H1 (cell line): ENCODE measurements around the gene ANKEF1. TPM values are rescaled to one million over a fixed set of nuclear protein-coding genes. Genes with fewer than 3 reads are reported as not detected.

Experiments used
- CTCF ChIA-PET: fragments of 300-600 bp; sonication (Branson Sonifier 250); formaldehyde crosslinking; loops from one replicate; lab custom pipeline; 2021; ENCODE audit not compliant: partially characterized antibody; lab: Charles Lee
- POLR2A ChIA-PET: fragments of 300-600 bp; sonication (Branson Sonifier 250); formaldehyde crosslinking; loops from one replicate; lab custom pipeline; 2021; ENCODE audit warnings: inconsistent platforms; ENCODE audit not compliant: partially characterized antibody; lab: Charles Lee
- DNase-seq, 2 experiments: peaks; one replicate each; pipeline versions ENCODE4 v3.0.0 to v3.0.0-alpha.2; 2010 to 2022; ENCODE audit warnings: low spot score in 2 of 2, low read depth in 1 of 2, mixed read lengths in 1 of 2
- FAIRE-seq: peaks from 2 replicates; lab custom pipeline; 2011; peaks lifted over from hg19 to GRCh38; lab: Jason Lieb, UNC
- H2AFZ ChIP-seq: 2 replicates; pipeline ENCODE4 v1.8.1; 2012; ENCODE audit warnings: low read length, inconsistent platforms
- H2AK5ac ChIP-seq: 2 replicates; pipeline ENCODE4 v1.6.1; 2013; ENCODE audit warnings: low read depth, low read length
- H2BK120ac ChIP-seq: replicated peaks from 2 replicates; pipeline ENCODE3; 2013; ENCODE audit warnings: low read depth, low read length, inconsistent platforms
- H2BK12ac ChIP-seq: 2 replicates; pipeline ENCODE4 v1.6.1; 2013; ENCODE audit warnings: low read depth, low read length
- H2BK15ac ChIP-seq: 2 replicates; pipeline ENCODE4 v1.6.1; 2013; ENCODE audit warnings: low read length
- H2BK20ac ChIP-seq: 2 replicates; pipeline ENCODE4 v1.6.1; 2013; ENCODE audit warnings: low read length
- H2BK5ac ChIP-seq: 2 replicates; pipeline ENCODE4 v1.6.1; 2013; ENCODE audit warnings: low read depth, low read length
- H3K14ac ChIP-seq: 2 replicates; pipeline ENCODE4 v1.6.1; 2013; ENCODE audit warnings: inconsistent platforms; ENCODE audit not compliant: insufficient read length
- H3K18ac ChIP-seq: 2 replicates; pipeline ENCODE4 v1.6.1; 2013; ENCODE audit warnings: low read length; ENCODE audit errors: extremely low read depth
- H3K23ac ChIP-seq: 2 replicates; pipeline ENCODE4 v1.6.1; 2013; ENCODE audit warnings: inconsistent platforms; ENCODE audit not compliant: insufficient read length
- H3K23me2 ChIP-seq: 2 replicates; pipeline ENCODE4 v1.6.1; 2013; ENCODE audit warnings: low read depth, low read length
- H3K27ac ChIP-seq: 2 replicates; pipeline ENCODE4 v1.6.1; 2011; ENCODE audit warnings: low read depth, low read length, inconsistent platforms
- H3K27me3 ChIP-seq, 4 experiments: replicated peaks in 1 of 4; 1 replicate in 1 of 4; 2 replicates in 3 of 4; pipeline versions ENCODE4 v1.6.1 to v1.8.1; 2011 to 2013; ENCODE audit warnings: low read length in 3 of 4, mild to moderate bottlenecking in 3 of 4, inconsistent platforms in 2 of 4, mixed read lengths in 2 of 4, moderate library complexity in 1 of 4; ENCODE audit not compliant: control insufficient read depth in 3 of 4, insufficient read depth in 3 of 4; ENCODE audit errors: extremely low read depth in 1 of 4
- H3K36me3 ChIP-seq, 4 experiments: 2 replicates each; pipeline versions ENCODE4 v1.6.1 to v1.8.1; 2011 to 2013; ENCODE audit warnings: mild to moderate bottlenecking in 4 of 4, low read length in 3 of 4, moderate library complexity in 2 of 4, control low read depth in 1 of 4, inconsistent platforms in 1 of 4; ENCODE audit not compliant: insufficient read depth in 4 of 4, control insufficient read depth in 2 of 4
- H3K4ac ChIP-seq: replicated peaks from 2 replicates; pipeline ENCODE3; 2013; ENCODE audit warnings: low read length, low read depth, mixed read lengths, inconsistent platforms; ENCODE audit not compliant: insufficient read length
- H3K4me1 ChIP-seq, 4 experiments: replicated peaks in 1 of 4; 1 replicate in 1 of 4; 2 replicates in 3 of 4; pipeline versions ENCODE4 v1.6.1 to v1.8.1; 2011 to 2013; ENCODE audit warnings: low read length in 3 of 4, inconsistent platforms in 2 of 4, mixed read lengths in 1 of 4; ENCODE audit not compliant: insufficient read depth in 4 of 4, control insufficient read depth in 3 of 4
- H3K4me2 ChIP-seq, 2 experiments: 2 replicates each; pipeline versions ENCODE4 v1.6.1 to v1.8.1; 2011 to 2013; ENCODE audit warnings: low read depth in 2 of 2, low read length in 2 of 2, control low read depth in 1 of 2, inconsistent platforms in 1 of 2, mild to moderate bottlenecking in 1 of 2; ENCODE audit not compliant: insufficient read depth in 1 of 2
- H3K4me3 ChIP-seq, 4 experiments: fragments of 200-600, 300-600 bp in 1 of 4; sonication (generic), shearing (Covaris generic), sonication (Bioruptor Twin) in 1 of 4; 2 replicates each; pipeline versions ENCODE4 v1.5.1 to v1.8.1; 2011 to 2016; ENCODE audit warnings: low read length in 4 of 4, low read depth in 3 of 4, control low read depth in 2 of 4, inconsistent platforms in 2 of 4, mild to moderate bottlenecking in 2 of 4, mixed read lengths in 1 of 4, moderate library complexity in 1 of 4; ENCODE audit not compliant: insufficient read depth in 2 of 4; ENCODE audit errors: extremely low read depth in 1 of 4
- H3K56ac ChIP-seq: replicated peaks from 2 replicates; pipeline ENCODE3; 2013; ENCODE audit warnings: low read depth, mild to moderate bottlenecking, mixed read lengths, low read length, inconsistent platforms; ENCODE audit not compliant: insufficient read length
- H3K79me1 ChIP-seq: 2 replicates; pipeline ENCODE4 v1.6.1; 2013; ENCODE audit warnings: low read depth, low read length, control low read depth
- H3K79me2 ChIP-seq, 2 experiments: 2 replicates each; pipeline versions ENCODE4 v1.6.1 to v1.8.1; 2012 to 2013; ENCODE audit warnings: low read length in 2 of 2, mild to moderate bottlenecking in 2 of 2, inconsistent platforms in 1 of 2; ENCODE audit not compliant: insufficient read depth in 2 of 2, control insufficient read depth in 1 of 2
- H3K9ac ChIP-seq, 4 experiments: replicated peaks in 1 of 4; 1 replicate in 1 of 4; 2 replicates in 3 of 4; pipeline versions ENCODE4 v1.6.1 to v1.8.1; 2011 to 2013; ENCODE audit warnings: low read depth in 3 of 4, low read length in 3 of 4, control low read depth in 2 of 4, mild to moderate bottlenecking in 2 of 4, moderate library complexity in 2 of 4, inconsistent platforms in 1 of 4; ENCODE audit errors: extremely low read depth in 1 of 4
- H3K9me3 ChIP-seq, 2 experiments: 2 replicates each; pipeline versions ENCODE4 v1.6.1 to v1.8.1; 2012 to 2013; ENCODE audit warnings: mild to moderate bottlenecking in 2 of 2, moderate library complexity in 2 of 2, control low read depth in 1 of 2, inconsistent platforms in 1 of 2, low read depth in 1 of 2, low read length in 1 of 2, mixed read lengths in 1 of 2; ENCODE audit not compliant: insufficient read depth in 2 of 2
- H4K20me1 ChIP-seq, 2 experiments: replicated peaks in 1 of 2; 2 replicates each; pipeline versions ENCODE3 to v1.8.1; 2011 to 2013; ENCODE audit warnings: inconsistent platforms in 2 of 2, low read length in 2 of 2, mild to moderate bottlenecking in 1 of 2; ENCODE audit not compliant: insufficient read depth in 2 of 2, control insufficient read depth in 1 of 2
- H4K5ac ChIP-seq: 2 replicates; pipeline ENCODE4 v1.6.1; 2013; ENCODE audit warnings: low read length, low read depth, mixed read lengths, inconsistent platforms; ENCODE audit not compliant: insufficient read length
- H4K8ac ChIP-seq: 2 replicates; pipeline ENCODE4 v1.8.0; 2013; ENCODE audit warnings: mild to moderate bottlenecking, moderate library complexity, low read length, inconsistent platforms; ENCODE audit not compliant: insufficient read depth; ENCODE audit errors: extremely low read depth
- H4K91ac ChIP-seq: replicated peaks from 2 replicates; pipeline ENCODE3; 2013; ENCODE audit warnings: low read length, mixed read lengths, inconsistent platforms; ENCODE audit not compliant: insufficient read length
- CBX8 ChIP-seq: fragments of 300-800, 300-1000 bp; sonication (generic); IDR thresholded peaks from 2 replicates; pipeline ENCODE4 v1.7.1; 2016; ENCODE audit warnings: low read depth, low read length, borderline replicate concordance
- CREB1 ChIP-seq: IDR thresholded peaks from 2 replicates; pipeline ENCODE4 v1.6.1; 2012; ENCODE audit warnings: inconsistent platforms
- CTBP2 ChIP-seq: IDR thresholded peaks from 2 replicates; pipeline ENCODE4 v1.7.0; 2011; ENCODE audit warnings: borderline replicate concordance, mild to moderate bottlenecking, moderate library complexity, mixed read lengths, low read length; ENCODE audit not compliant: insufficient read depth, insufficient read length
- HDAC2 ChIP-seq, 2 experiments: fragments of 300-600 bp in 1 of 2; sonication (generic) in 1 of 2; IDR thresholded peaks; 2 replicates each; pipeline ENCODE4 v1.6.1; 2011 to 2012; ENCODE audit warnings: low read depth in 2 of 2, low read length in 2 of 2, mild to moderate bottlenecking in 2 of 2, moderate library complexity in 2 of 2, borderline replicate concordance in 1 of 2, inconsistent platforms in 1 of 2
- KDM1A ChIP-seq: fragments of 200-600, 300-600 bp; sonication (generic); IDR thresholded peaks from 2 replicates; pipeline ENCODE4 v1.7.1; 2016; ENCODE audit warnings: mild to moderate bottlenecking, low read length, borderline replicate concordance
- KDM4A ChIP-seq: IDR thresholded peaks from one replicate; pipeline ENCODE4 v1.7.1; 2012; ENCODE audit warnings: low read depth, mild to moderate bottlenecking, moderate library complexity, low read length, inconsistent platforms; ENCODE audit not compliant: severe bottlenecking
- POU5F1 ChIP-seq: IDR thresholded peaks from 2 replicates; pipeline ENCODE4 v1.6.1; 2011; ENCODE audit warnings: low read depth, mild to moderate bottlenecking, low read length, moderate library complexity
- SAP30 ChIP-seq: fragments of 300-600 bp; sonication (generic); IDR thresholded peaks from 2 replicates; pipeline ENCODE4 v1.7.1; 2012; ENCODE audit warnings: low read length, moderate library complexity, mild to moderate bottlenecking, inconsistent platforms; ENCODE audit not compliant: insufficient read depth, insufficient replicate concordance
- SIX5 ChIP-seq: IDR thresholded peaks from 2 replicates; pipeline ENCODE4 v1.6.1; 2011; ENCODE audit warnings: mild to moderate bottlenecking, low read depth, low read length
- YY1 ChIP-seq: IDR thresholded peaks from 2 replicates; pipeline ENCODE4 v1.6.1; 2011; ENCODE audit warnings: low read depth, mild to moderate bottlenecking, low read length
- WGBS, 2 experiments: shearing (Covaris generic) in 1 of 2; methylation state at CpG; one replicate each; pipeline versions ENCODE4 v1.1.6 to v1.1.7; 2013 to 2015; ENCODE audit warnings: low lambda C conversion rate in 2 of 2, mixed read lengths in 2 of 2, inconsistent platforms in 1 of 2, low coverage in 1 of 2, missing lambda C conversion rate in 1 of 2; ENCODE audit not compliant: insufficient replicate concordance in 2 of 2, insufficient coverage in 1 of 2, insufficient read length in 1 of 2; ENCODE audit errors: extremely low coverage in 1 of 2, missing lambda C conversion rate in 1 of 2; 5-methylcytosine and 5-hydroxymethylcytosine counted together
- polyA plus RNA-seq, 7 experiments: library from polyadenylated mRNA; depleted of rRNA in 3 of 7; stranded (reverse) in 5 of 7; unstranded in 2 of 7; fragments of >200 nt in 5 of 7; fragments of 200-250 nt in 2 of 7; gene quantifications; 1 replicate in 5 of 7; 2 replicates in 1 of 7; 4 replicates in 1 of 7; pipeline versions ENCODE4 v1.2.1 to v1.2.3, GENCODE V29; 2011 to 2013; ENCODE audit warnings: missing spikeins in 2 of 7, mixed read lengths in 2 of 7
- total RNA-seq: library from RNA; stranded (reverse); fragmentation: NEBNext Ultra II Directional; extraction: Animal tissue kit (Norgen Biotek cat#: 25700); gene quantifications from 2 replicates; pipeline ENCODE4 v1.2.1, GENCODE V29; 2021
- TF ChIP-seq, protein P1 (sequence below): IDR thresholded peaks from 2 replicates; pipeline ENCODE4 v1.6.1; 2012; ENCODE audit warnings: inconsistent platforms
- TF ChIP-seq, protein P2 (sequence below): IDR thresholded peaks from 2 replicates; pipeline ENCODE4 v1.6.1; 2012; ENCODE audit warnings: low read length, inconsistent platforms

The ANKEF1 gene
- total and polyA plus RNA-seq, 2 of the 8 experiments (the other 6 are each of a cell fraction or from before 2014, with no cell fraction given), result 2.8 to 10.0 TPM

DNA sequence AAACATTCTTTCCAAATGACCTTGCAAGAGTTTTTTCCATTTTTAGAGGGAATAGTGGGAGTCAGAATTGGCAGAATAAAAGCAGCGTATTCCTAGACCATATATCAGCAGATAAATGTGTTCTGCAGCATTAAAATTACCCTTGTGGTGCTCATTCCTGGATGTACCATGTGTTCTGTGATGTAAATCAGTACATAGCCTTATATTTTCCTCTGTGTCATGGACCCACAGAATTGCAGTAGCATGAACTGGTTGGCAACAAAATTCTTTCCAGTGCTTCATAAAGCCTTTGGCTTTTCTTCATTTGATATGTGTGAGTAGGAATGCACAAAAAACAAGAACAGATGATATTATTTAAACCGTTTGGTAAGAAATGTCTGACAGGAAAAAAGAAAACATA is 32.5 kb downstream of the ANKEF1 start:
- H4K5ac ChIP-seq, result no peak overlapping the region
- no peaks in the 10 kb centered on the region for H3K36me3 ChIP-seq
- no peak overlapping the region for H2BK12ac ChIP-seq
- ChIA-PET POLR2A (no interaction called here), CTCF (interaction anchor here (1.2 to 1.3 kb wide), 2 partner anchors 11 to 450 kb away, joined by 4 to 6 read pairs; no protein-coding TSS in a partner anchor)
- no peak overlapping the region for H2BK120ac ChIP-seq
- FAIRE-seq, result no peak
- DNase-seq, result no peak
- H2BK20ac ChIP-seq, result no peak overlapping the region
- H3K4me3 ChIP-seq, result no peak overlapping the region
- H3K79me1 ChIP-seq, result no peaks in the 10 kb centered on the region
- H4K91ac ChIP-seq, result no peak overlapping the region
- H3K14ac ChIP-seq, result no peak overlapping the region
- no peaks in the 10 kb centered on the region for H3K23me2 ChIP-seq
- no peak overlapping the region for H2AFZ ChIP-seq
- WGBS, 2 experiments, result 85% methylated on average over 2 of the region's 2 CpGs; no CpG with 5 or more reads in 1 of the 2 experiments
- no peak overlapping the region for H3K4me2 ChIP-seq
- no peak overlapping the region for H3K56ac ChIP-seq
- no peaks in the 10 kb centered on the region for H3K79me2 ChIP-seq
- H2BK5ac ChIP-seq, result no peak overlapping the region
- H4K8ac ChIP-seq, result no peak overlapping the region
- H2AK5ac ChIP-seq, result no peak overlapping the region
- H3K23ac ChIP-seq, result no peak overlapping the region
- no peak overlapping the region for H3K27ac ChIP-seq
- H4K20me1 ChIP-seq, result no peaks in the 10 kb centered on the region
- H2BK15ac ChIP-seq, result no peak overlapping the region
- H3K4me1 ChIP-seq, result no peaks in the 10 kb centered on the region
- no peaks in the 10 kb centered on the region for H3K27me3 ChIP-seq
- no peak overlapping the region for H3K18ac ChIP-seq
- H3K4ac ChIP-seq, result no peak overlapping the region
- H3K9ac ChIP-seq, result no peak overlapping the region
- no peaks in the 10 kb centered on the region for H3K9me3 ChIP-seq
- TF ChIP-seq, protein P1, sequence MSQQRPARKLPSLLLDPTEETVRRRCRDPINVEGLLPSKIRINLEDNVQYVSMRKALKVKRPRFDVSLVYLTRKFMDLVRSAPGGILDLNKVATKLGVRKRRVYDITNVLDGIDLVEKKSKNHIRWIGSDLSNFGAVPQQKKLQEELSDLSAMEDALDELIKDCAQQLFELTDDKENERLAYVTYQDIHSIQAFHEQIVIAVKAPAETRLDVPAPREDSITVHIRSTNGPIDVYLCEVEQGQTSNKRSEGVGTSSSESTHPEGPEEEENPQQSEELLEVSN, result no peak
- TF ChIP-seq CTBP2, result no peak
- no peak for TF ChIP-seq SIX5
- no peak for TF ChIP-seq POU5F1
- no peak for TF ChIP-seq HDAC2 (IDR thresholded peaks at IDR 0.05; ENCODE audit: borderline replicate concordance in 1 of 2, low read depth in 2 of 2, low read length in 2 of 2)
- TF ChIP-seq YY1, result no peak
- no peak for TF ChIP-seq CREB1
- no peak for TF ChIP-seq CBX8
- TF ChIP-seq, protein P2, sequence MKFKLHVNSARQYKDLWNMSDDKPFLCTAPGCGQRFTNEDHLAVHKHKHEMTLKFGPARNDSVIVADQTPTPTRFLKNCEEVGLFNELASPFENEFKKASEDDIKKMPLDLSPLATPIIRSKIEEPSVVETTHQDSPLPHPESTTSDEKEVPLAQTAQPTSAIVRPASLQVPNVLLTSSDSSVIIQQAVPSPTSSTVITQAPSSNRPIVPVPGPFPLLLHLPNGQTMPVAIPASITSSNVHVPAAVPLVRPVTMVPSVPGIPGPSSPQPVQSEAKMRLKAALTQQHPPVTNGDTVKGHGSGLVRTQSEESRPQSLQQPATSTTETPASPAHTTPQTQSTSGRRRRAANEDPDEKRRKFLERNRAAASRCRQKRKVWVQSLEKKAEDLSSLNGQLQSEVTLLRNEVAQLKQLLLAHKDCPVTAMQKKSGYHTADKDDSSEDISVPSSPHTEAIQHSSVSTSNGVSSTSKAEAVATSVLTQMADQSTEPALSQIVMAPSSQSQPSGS, result no peak
- TF ChIP-seq KDM1A, result no peak
- no peak for TF ChIP-seq SAP30
- TF ChIP-seq KDM4A, result no peak
